ENCODE data around the gene PADI6.

DNA sequence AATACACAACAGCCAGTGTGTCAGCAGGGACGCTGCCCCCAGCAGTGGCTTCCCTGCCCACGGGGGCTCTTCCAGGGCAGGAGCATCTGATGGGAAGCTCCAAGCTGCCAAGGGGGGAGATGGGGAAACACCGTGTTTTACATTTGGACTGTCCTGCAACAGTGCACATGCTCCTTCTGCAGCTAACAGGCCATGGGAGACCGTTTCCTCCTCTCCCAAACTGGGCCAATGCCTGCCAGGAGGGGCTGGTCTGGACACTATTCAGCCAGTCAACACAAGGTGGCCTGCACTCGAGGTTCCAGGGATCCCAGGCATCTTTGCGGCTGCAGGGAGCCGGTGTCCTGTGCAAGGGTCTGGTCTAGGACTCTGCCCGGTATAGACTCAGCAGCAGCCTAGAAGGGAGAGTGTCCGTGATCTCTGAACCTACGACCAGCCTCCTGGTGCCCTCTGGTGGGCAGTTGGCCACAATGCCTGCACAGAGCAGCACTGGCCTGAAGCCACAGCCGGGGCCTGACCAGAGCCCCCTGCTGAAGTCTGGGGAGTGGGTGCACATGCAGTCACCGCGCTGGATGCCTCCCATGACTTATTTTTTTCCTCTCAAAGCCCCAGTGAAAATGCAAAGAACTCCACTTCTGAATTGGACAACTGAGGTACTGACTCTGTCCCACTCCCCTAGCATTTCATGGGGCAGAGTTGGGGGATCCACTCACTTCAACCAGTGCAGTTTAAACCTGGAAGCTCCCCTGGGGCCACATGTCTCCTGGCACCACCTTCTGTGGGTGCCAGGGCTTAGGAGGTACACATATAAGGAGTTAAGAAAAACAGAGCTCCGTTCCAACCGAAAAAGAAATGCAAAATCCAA is 34.1 kb downstream of the PADI6 start:
- TF ChIP-seq, protein P1, sequence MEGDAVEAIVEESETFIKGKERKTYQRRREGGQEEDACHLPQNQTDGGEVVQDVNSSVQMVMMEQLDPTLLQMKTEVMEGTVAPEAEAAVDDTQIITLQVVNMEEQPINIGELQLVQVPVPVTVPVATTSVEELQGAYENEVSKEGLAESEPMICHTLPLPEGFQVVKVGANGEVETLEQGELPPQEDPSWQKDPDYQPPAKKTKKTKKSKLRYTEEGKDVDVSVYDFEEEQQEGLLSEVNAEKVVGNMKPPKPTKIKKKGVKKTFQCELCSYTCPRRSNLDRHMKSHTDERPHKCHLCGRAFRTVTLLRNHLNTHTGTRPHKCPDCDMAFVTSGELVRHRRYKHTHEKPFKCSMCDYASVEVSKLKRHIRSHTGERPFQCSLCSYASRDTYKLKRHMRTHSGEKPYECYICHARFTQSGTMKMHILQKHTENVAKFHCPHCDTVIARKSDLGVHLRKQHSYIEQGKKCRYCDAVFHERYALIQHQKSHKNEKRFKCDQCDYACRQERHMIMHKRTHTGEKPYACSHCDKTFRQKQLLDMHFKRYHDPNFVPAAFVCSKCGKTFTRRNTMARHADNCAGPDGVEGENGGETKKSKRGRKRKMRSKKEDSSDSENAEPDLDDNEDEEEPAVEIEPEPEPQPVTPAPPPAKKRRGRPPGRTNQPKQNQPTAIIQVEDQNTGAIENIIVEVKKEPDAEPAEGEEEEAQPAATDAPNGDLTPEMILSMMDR (IDR thresholded peaks at IDR 0.05): peak in 3 of 4 experiments; percentile 39 to 72 (median 55)
- TF ChIP-seq POLR2A (IDR thresholded peaks at IDR 0.05) (no peak), POLR2AphosphoS5 (IDR thresholded peaks at IDR 0.05) (no peak)

Measured in gastroesophageal sphincter (tissue), 3 donors.